EH (cell line): Measurements from ENCODE around the gene ARF1.

Experiments used
- DNase-seq: peaks from one replicate; pipeline ENCODE4 v3.0.0-alpha.2; 2015; ENCODE audit warnings: low read depth

Gene ARF1

DNA sequence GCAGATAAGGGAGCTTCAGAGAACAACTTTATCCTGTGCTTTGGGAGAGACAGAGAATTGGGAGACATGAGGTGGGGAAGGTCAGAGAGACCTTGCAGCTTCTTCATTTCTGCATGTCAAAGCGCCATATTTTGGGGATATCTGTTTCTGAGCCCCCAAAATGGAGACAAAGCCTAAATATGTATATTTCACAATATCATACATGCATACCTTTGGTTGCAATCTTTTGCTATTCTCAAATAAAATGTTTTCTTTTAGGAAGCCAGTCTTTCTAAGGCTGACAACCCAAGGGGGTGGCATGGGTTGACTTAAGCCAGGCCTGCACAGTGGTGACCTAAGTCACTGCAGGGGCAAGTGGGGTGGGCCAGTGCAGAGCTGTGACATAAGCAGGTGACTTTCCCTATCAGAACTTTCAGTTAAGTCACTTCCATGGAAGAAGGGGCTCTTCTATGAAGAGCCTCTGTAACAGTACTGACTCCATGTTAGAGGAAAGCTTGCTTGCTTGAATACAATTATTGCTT is 40.5 kb downstream of the ARF1 start:
- no peak for DNase-seq

GRCh38 chr1:228123505-228123904 is 41.0 kb downstream of the ARF1 start:
- no peak for DNase-seq

GRCh38 chr1:228125185-228125584 is 42.7 kb downstream of the ARF1 start:
- DNase-seq: no peak

GRCh38 chr1:228131766-228132165 is 49.3 kb downstream of the ARF1 start:
- no peak for DNase-seq

DNA sequence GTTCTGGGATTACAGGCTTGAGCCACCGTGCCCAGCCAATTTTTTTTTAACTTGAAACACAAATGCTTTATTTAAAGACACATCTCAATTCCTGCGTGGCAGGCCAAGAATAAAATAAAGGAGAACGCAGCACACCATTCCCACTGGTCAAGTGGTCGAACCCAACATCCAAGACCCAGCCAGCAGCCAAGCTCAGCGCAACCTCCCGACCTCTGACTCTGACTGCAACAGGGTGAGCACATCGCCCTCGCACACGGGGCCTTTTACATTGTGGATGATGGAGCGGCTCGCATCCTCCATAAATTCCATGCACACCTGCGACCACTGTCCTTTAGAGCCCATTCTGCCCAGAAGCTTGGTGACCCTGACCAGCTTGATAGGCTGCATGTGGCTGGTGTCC is 52.1 kb downstream of the ARF1 start:
- DNase-seq: no peak

- no peak for DNase-seq
Measured at GRCh38 chr1:228136901-228137300, 54.4 kb downstream of the ARF1 start.

GRCh38 chr1:228139406-228139930 is 57.0 kb downstream of the ARF1 start:
- no peak for DNase-seq

GRCh38 chr1:228139931-228140723 is 57.6 kb downstream of the ARF1 start, which contains the start of gene GUK1:
Gene GUK1, plus strand, starts transcription at chr1:228140279. Its CDS starts 24 bp downstream, at chr1:228140303.
- DNase-seq: peak; percentile 100

GRCh38 chr1:228140724-228141225 is 58.3 kb downstream of the ARF1 start:
- no peak for DNase-seq

- DNase-seq: peak; percentile 64
Measured at GRCh38 chr1:228141226-228142044, 58.9 kb downstream of the ARF1 start.

- no peak for DNase-seq
Measured at GRCh38 chr1:228142155-228142691, 59.7 kb downstream of the ARF1 start.

GRCh38 chr1:228142701-228143136 is 60.2 kb downstream of the ARF1 start:
- no peak for DNase-seq

DNA sequence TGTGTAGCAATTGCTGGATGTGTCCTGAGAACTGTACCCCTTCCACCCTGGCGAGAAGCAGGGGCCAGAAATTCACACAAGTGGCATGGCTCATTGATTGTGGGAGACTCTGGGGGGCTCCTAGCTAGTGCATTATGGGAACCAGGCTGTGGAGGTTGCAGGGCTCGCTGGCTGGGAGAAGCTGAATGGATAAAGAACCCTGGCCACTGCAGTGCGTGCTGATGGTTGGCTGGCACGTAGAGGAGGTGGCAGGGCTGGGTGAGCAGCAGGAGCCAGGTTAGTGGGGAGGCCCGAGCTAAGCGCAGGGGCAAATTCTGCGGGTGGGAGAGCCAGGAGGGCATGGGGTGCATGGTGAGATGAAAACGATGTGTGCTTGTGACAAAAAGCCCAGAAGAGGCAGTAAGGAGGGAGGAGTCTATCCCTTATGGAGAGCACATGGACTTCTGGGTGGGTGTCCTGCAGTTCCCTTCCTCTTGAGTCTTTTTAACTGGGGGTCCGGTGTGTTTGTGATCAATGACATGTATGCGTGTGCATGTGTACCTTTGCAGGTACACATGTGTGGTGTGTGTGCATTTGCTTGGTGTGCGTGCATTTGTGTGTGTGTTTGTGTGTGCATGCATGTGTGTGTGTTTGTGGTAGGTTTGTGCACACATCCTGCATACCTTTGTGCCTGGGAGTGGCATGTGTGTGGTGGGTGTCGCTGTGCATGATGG is 61.1 kb downstream of the ARF1 start:
- DNase-seq: no peak

- DNase-seq: no peak
Measured at GRCh38 chr1:228144193-228144992, 61.9 kb downstream of the ARF1 start.

DNA sequence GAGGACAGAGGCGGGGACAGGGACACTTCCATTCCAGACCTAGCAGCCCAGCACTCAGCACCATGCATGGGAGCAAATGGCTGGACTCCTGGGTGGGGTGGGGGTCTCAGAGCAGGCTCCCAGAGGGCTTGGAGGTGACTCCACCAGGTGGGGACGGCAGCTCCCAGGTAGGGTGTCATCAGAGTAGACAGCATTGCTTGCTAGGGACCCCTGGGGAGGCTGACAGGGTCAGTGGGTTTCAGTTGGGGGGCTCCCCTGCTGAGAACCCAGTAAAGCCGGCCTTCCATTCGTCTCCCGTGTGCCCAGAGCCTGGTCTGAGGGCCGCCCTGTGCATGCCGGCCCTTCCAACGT is 62.5 kb downstream of the ARF1 start:
- DNase-seq: no peak

- no peak for DNase-seq
Measured at GRCh38 chr1:228145463-228146416, 63.2 kb downstream of the ARF1 start.

GRCh38 chr1:228146417-228147150 is 64.1 kb downstream of the ARF1 start:
- no peak for DNase-seq

DNA sequence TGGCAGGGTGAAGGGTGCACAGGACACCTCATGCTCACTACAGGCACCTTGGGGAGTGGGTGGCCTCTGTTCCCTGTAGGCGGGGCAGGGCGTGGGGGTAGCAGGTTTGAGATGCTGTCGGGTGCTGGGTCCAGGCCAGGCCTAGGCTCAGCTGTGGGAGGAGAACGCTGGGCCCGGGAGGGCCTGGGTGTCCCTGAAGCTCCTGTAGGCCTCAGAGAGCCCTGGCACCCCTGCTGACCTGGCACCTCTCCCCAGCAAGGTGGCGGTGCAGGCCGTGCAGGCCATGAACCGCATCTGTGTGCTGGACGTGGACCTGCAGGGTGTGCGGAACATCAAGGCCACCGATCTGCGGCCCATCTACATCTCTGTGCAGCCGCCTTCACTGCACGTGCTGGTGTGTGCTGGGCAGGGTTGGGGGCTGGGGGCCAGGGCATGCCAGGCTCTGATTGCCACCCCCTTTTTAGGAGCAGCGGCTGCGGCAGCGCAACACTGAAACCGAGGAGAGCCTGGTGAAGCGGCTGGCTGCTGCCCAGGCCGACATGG is 64.7 kb downstream of the ARF1 start:
- DNase-seq: no peak

DNA sequence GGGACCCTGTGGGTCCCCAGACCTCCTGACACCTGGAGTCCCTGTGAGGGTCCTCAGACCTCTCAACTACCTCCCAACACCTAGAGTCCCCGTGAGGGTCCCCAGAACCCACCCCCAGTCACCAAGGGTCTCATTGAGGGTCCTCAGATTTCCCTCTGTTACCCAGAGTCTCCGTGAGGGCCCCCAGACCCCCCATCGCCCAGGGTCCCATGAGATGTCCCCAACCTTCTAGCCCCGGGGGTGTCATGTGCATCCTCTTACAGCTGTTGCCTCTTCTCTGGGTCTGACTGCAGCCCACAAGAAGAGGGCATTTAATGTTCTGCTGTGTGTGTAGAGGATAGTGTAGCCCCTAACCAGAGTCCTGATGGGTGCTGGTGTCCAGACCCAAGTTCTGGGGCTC is 65.3 kb downstream of the ARF1 start:
- DNase-seq: no peak
